GM19025 (cell line): ENCODE measurements around the gene DSN1.

Source experiments
- ATAC-seq: cut with Tn5 transposase; IDR thresholded peaks from one replicate; pipeline ENCODE4 v1.9.1; 2021; ENCODE audit warnings: mild to moderate bottlenecking, low read depth, moderate library complexity; ENCODE audit not compliant: unreplicated experiment

The DSN1 gene

GRCh38 chr20:36760647-36761046 lies 12.9 kb downstream of the DSN1 start:
- no peak for ATAC-seq

GRCh38 chr20:36758276-36758675 lies 15.3 kb downstream of the DSN1 start:
- ATAC-seq = no peak

DNA sequence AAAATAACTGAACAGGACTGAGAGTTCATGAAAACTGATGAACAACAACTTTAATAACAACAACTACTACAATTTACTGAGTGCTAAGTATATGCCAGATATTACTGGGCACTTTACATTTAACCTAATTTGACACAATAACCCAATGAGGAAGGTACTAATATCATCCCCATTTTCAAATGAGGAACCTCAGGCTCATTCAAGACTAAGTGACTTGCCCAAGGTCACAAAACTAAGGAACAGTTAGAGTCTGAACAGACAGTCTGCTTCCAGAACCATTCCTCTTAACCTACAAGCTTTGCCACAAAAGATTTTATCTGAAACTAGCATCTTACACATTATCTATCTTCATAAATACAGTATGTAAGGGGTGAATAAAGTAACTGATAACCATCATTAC lies 17.1 kb downstream of the DSN1 start:
- ATAC-seq = no peak

DNA sequence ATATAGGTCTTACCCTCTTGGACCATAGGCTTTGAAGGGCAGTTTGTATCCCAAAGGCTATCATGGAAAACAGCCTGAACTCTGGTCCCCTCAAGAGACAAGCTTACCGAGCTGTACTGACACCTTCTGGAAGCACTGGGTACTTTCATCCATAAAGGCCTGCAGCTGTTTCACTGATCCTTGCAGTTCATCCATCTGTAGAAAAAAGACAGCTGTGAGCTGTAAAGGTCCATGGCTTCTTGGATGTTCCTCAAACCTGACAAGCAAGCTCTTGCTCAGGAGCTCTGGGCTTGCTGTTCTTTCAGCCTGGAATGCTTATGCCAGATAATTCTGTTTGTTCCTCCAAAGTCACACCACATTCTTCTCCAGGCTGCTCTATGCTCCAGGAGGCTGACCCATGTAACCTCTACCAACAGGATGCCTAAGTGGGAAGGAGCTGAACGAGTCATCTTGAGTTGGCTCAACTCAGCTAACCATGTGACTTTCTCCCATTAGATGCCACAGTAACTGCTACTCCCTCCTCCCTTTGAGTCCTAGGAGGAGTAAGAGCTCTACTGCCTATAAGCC lies 18.8 kb downstream of the DSN1 start:
- no peak for ATAC-seq

DNA sequence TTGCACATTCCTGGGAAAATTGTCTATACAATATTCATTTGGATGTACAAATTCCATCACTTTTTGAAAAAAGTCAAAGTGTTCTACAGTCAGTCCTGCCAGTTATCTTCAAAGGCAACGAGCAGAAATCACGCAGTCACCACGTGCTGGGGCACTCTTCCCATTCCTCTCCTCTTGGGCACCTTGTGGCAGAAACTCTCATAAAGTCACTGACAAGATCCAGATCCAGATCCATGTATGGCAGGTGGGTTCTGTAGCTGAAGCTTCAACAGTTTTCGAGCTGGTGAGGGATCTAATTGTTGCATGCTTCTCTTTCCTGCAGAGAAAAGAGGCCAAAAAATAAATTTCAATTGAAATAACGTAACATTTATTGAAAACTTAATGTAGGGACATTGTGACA lies 21.0 kb downstream of the DSN1 start:
- no peak for ATAC-seq

DNA sequence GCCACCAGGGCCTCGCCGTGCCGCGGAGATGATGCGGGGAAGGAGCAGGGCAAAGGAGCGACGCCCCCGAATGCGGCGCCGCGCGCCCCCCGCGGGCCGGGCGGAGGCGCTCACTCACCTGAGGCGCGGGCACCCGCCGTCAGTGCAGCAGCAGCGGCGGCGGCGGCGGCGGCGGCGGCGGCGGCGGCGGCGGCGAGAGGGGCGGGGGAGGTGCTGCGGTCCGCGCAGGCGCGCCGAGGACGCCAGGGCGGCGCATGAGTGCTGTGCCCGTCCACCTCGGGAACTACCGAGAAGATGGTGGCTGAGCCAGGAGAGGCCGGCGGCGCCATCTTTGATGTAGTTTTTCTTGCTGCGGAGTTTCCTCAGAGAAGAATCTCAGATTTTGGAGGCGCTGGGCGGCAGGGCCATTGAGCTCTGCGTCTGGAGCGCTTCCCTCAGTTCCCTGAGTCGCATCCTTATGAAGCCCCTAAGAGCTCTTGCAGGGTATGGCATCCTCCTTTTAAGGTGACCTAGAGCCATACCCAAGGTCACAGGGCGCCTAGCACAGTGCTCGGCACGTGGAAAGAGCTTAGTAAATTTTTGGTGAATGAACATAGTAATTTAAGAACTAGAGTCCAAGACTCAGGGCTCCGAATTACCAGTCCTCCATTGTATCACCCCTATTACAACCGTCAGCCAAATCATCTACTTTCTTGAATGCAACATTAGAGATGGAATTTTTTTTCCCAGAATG lies 27.5 kb downstream of the DSN1 start, which contains the start of gene NDRG3:
Gene NDRG3, minus strand, starts transcription at position 164 of the 733 bp plus-strand sequence. CDS start 24,355 bp downstream, outside the sequence.
- peak; percentile 86 for ATAC-seq

- ATAC-seq = peak; percentile 40
Observed at GRCh38 chr20:36745234-36745926, 28.2 kb downstream of the DSN1 start.

- ATAC-seq = no peak
Observed at GRCh38 chr20:36744764-36745191, 28.8 kb downstream of the DSN1 start.

DNA sequence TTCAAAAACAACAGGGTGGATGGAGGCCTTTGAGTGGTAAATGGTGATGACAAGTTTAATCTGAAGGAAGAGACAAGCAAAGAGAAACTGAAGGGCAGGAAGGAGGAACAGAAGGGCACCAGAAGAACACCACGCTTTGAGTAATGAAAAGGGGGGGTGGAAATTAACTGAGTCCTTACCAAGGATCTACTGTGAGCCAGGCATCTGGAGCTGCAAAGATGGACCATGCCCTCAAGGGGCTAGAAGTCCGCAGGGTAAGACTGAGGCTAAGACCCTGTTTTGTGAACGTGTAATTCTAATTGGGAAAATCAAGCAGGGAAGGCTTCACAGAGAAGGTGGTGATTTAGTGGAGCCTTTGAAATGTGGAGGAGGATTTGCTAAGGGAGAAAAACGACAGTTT lies 29.3 kb downstream of the DSN1 start:
- no peak for ATAC-seq

DNA sequence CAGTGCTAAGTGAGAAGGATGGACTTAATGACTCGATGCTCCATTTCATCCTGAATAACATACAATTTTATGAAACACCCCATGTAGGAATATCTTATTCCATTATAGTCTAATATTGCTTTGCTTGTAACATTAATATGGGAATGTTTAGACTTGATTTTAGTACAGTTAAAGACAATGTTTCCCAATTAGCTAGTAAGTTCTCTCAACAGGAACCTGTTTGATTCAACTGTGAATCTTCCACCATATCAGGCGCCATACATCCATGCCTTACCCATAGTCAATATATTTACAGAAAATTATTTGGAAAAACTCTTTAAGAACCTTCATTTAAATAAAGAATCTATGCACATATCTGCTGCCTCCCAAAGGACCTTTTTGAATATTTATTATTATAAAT lies 31.0 kb downstream of the DSN1 start:
- ATAC-seq = no peak

GRCh38 chr20:36741072-36741471 lies 32.5 kb downstream of the DSN1 start:
- no peak for ATAC-seq

DNA sequence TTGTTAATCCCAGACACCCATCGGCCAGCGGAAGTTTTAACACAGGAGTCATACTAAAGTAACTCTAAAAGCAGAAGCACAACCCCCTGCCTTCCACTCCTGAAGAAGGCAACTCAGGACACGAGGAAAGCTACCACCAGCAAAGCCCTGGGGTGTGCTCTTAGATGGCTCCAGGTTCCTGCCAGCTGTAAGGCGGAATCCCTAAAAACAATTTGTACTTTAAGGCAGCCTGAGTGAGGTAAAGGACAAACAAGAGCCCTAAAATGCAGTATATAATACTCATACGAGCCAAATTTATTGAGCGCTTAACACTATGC lies 36.4 kb downstream of the DSN1 start:
- ATAC-seq = no peak

DNA sequence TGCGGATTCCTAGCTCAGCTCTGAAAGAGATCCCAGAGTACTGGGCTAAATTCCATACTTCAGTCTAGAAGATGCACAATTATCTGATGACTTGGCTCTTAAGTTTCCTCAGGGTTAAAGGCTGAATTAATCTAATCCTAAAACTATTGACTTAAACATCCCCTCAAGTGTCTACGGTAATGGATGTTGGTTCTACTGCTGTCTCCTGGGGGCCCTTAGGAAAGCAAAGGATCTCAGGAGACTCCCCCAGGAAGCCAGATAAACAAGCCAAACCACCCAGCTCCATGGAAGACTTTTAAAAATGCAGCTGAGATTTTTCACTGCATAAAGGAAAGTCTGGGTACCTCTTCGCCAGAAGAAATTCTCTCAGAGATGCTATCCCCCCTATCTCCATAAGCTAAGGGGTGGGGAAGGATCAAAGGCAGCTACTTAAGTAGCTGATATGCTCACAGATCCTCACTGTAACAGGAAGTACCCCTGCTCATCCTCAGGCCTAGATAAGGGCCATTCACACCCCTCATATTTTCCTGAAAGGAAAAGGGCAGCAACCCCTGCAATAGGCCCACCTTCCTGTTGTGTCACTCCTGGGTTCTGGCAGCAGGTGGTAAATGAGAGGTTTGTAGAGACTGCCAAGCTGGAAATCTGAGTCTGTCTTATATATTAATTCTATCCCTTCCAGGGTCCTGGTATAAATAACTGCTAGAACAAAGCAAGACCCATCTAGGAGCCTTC lies 36.9 kb downstream of the DSN1 start:
- no peak for ATAC-seq

- ATAC-seq = no peak
Observed at GRCh38 chr20:36732456-36732855, 41.1 kb downstream of the DSN1 start.

GRCh38 chr20:36728986-36729385 lies 44.6 kb downstream of the DSN1 start:
- no peak for ATAC-seq

DNA sequence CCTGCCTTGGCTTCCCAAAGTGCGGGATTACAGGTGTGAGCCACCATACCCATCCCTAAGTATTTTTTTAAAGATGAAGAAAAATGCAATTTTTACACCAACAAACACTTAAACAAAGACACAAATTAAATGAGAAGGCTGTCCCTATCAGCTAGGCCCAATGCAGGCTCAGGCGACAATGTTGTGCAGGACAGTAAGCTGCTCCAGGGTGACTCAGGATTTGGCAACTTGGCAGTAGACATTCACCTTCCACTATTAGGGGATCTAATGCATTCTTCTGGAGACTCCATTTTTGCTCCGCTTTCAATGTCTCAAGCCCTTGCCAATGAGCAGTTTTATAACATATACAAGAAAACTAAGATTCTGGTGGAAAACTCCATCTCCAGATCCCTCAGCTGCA lies 47.4 kb downstream of the DSN1 start:
- no peak for ATAC-seq

DNA sequence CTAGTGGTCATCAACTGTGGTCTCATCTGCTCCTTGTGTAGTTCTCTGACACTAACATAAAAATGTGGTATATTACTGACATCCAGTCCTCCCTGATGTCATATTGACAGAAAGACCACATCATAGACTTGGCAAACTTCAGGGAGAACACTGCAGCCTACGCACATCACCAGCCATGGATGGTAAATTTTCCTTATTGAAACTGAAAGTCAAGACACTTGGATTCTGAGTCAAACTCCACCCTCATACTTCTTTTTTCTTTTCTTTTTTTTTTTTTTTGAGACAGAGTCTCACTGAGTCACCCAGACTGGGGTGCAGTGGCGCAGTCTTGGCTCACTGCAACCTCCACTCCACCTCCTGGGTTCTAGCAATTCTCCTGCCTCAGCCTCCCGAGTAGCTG lies 53.1 kb downstream of the DSN1 start:
- ATAC-seq = no peak

- ATAC-seq = no peak
Observed at GRCh38 chr20:36717657-36718056, 55.9 kb downstream of the DSN1 start.

GRCh38 chr20:36717021-36717420 lies 56.5 kb downstream of the DSN1 start:
- ATAC-seq = no peak

DNA sequence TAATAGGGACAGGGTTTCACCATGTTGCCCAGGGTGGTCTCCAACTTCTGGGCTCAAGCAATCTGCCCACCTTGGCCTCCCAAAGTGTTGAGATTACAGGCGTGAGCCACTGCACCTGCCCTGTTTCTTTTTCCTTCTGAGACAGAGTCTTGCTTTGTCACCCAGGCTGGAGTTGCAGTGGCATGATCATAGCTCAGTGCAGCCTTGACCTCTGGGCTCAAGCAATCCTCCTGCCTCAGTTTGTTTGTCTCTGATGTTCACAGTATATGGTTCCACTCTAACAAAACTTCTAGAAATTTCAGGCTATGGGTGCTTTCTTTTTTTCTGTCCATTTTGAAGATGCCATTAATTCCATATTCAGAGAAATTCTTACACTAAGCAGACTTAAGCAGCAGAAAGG lies 60.8 kb downstream of the DSN1 start:
- ATAC-seq = no peak

DNA sequence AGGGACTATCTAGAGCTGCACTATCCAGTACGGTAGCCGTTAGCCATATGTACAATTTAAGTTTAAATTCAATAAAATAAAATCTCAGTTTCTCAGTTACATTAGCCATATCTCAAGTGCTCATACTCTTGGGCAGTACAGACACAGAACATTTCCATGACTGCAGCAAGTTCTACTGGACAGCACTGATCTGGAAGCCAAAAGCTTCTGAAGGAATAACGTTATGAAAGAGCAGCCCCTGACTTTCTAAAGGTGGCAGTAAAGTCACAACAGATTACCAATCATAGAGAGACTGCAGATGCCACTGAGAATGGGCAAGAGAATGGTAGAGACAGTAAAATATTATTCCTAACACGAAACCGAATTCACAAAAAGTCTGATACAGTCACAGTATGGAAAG lies 64.4 kb downstream of the DSN1 start:
- no peak for ATAC-seq
